ENCODE data around the gene CYP8B1.

CYP8B1 gene

GRCh38 chr3:42872718-42873117 lies 3.0 kb downstream of the CYP8B1 start:
- TF ChIP-seq CTCF (IDR thresholded peaks at IDR 0.05) = no peak

GRCh38 chr3:42871592-42872196 lies 4.0 kb downstream of the CYP8B1 start:
- no peak for TF ChIP-seq CTCF (IDR thresholded peaks at IDR 0.05)

GRCh38 chr3:42868841-42869240 lies 6.8 kb downstream of the CYP8B1 start:
- TF ChIP-seq CTCF (IDR thresholded peaks at IDR 0.05) = no peak

DNA sequence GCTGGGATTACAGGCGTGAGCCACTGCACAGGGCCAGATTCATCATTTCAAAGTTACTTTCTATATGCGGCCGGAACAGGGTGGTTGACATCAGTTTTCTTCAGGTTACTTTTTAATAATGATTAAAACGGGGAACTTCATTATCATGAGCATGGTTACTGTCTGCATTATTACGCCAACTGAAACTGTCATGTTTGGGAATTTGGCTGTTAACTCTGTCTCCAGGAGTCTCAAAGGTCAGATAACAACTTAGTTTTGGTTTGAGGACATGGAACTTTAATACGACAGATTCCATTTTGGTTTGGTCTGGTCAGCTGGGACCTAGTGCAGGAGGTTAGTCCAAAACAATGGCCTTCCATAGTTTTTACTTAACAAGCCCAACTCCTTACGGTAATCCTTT lies 8.5 kb downstream of the CYP8B1 start:
- no peak for TF ChIP-seq CTCF (IDR thresholded peaks at IDR 0.05)

DNA sequence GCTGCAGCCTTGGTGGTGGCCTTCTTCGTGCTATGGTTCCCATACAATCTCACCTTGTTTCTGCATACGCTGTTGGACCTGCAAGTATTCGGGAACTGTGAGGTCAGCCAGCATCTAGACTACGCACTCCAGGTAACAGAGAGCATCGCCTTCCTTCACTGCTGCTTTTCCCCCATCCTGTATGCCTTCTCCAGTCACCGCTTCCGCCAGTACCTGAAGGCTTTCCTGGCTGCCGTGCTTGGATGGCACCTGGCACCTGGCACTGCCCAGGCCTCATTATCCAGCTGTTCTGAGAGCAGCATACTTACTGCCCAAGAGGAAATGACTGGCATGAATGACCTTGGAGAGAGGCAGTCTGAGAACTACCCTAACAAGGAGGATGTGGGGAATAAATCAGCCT lies 10.4 kb downstream of the CYP8B1 start:
- no peak for TF ChIP-seq CTCF (IDR thresholded peaks at IDR 0.05)

DNA sequence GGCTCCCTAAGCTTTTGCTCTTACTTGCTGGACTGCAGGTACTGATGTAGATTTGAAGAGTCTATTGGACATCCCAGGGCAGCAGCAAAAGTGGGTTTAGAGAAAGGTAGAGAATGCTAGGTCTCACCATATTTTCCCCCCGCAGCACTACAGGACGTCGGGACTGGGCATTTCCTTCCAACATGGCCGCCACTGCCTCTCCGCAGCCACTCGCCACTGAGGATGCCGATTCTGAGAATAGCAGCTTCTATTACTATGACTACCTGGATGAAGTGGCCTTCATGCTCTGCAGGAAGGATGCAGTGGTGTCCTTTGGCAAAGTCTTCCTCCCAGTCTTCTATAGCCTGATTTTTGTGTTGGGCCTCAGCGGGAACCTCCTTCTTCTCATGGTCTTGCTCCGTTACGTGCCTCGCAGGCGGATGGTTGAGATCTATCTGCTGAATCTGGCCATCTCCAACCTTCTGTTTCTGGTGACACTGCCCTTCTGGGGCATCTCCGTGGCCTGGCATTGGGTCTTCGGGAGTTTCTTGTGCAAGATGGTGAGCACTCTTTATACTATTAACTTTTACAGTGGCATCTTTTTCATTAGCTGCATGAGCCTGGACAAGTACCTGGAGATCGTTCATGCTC lies 11.2 kb downstream of the CYP8B1 start:
- no peak for TF ChIP-seq CTCF (IDR thresholded peaks at IDR 0.05)

DNA sequence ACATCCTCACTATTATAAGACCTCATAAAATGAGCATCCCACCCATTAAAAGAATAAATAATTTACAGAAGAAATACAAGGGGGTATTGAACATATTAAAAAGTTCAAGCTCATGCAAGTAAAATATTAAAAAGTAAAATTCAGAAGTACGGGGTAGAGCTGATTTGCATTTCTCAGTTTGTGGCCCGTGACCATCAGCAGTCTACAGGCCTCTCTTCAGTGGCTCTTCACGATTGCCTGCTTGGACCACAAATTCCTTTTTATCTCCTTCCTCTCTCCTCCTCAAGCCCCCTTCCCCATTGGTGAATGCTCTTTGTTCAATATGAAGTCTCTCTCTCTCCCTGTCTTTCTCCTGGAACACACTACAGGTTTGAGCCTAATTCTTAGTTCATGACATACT lies 19.1 kb downstream of the CYP8B1 start:
- TF ChIP-seq CTCF (IDR thresholded peaks at IDR 0.05) = no peak
